Sigmoid colon (tissue), 7 donors: ENCODE data around the gene KLHL30. TPM values are rescaled to one million over a fixed set of nuclear protein-coding genes. Genes with fewer than 3 reads are reported as not detected.

ENCODE experiments used
- DNase-seq: peaks from one replicate; pipeline ENCODE4 v3.0.0-alpha.2; 2019
- H3K27ac ChIP-seq, 4 donors: fragments of 200-600 bp; sonication (generic); one replicate each; pipeline ENCODE4 v1.5.1; 2016 to 2019; ENCODE audit warnings: mild to moderate bottlenecking in 1 of 4
- H3K27me3 ChIP-seq, 3 donors: fragments of 200-600 bp; sonication (generic); one replicate each; pipeline ENCODE4 v1.5.1; 2019; ENCODE audit warnings: mild to moderate bottlenecking in 1 of 3
- H3K36me3 ChIP-seq, 4 donors: fragments of 200-600 bp; sonication (generic); one replicate each; pipeline ENCODE4 v1.5.1; 2016 to 2019
- H3K4me1 ChIP-seq, 4 donors: fragments of 200-600 bp; sonication (generic); one replicate each; pipeline ENCODE4 v1.5.1; 2017 to 2019
- H3K4me3 ChIP-seq, 4 donors: fragments of 200-600 bp; sonication (generic); one replicate each; pipeline ENCODE4 v1.5.1; 2017 to 2019; ENCODE audit warnings: mild to moderate bottlenecking in 2 of 4, moderate library complexity in 1 of 4
- H3K9me3 ChIP-seq, 4 donors: fragments of 200-600 bp in 3 of 4; sonication (generic) in 3 of 4; one replicate each; pipeline versions ENCODE4 v1.5.1 to v1.6.1; 2013 to 2019
- CTCF ChIP-seq, 4 experiments: fragments of 450-650 bp in 3 of 4; fragments of 200-600 bp in 1 of 4; IDR thresholded peaks; one replicate each; pipeline ENCODE4 v1.5.1; 2016 to 2019; ENCODE audit warnings: antibody characterized with exemption in 4 of 4, mild to moderate bottlenecking in 3 of 4, moderate library complexity in 2 of 4
- EP300 ChIP-seq, 4 donors: sonication (generic); formaldehyde crosslinking; IDR thresholded peaks; one replicate each; pipeline ENCODE4 v1.6.1; 2017; ENCODE audit warnings: antibody characterized with exemption in 4 of 4
- POLR2A ChIP-seq, 2 donors: fragments of 450-650 bp; IDR thresholded peaks; one replicate each; pipeline ENCODE4 v1.6.1; 2016; ENCODE audit warnings: antibody characterized with exemption in 2 of 2, mild to moderate bottlenecking in 2 of 2, moderate library complexity in 2 of 2
- POLR2AphosphoS5 ChIP-seq, 4 donors: sonication (generic); formaldehyde crosslinking; IDR thresholded peaks; one replicate each; pipeline ENCODE4 v1.6.1; 2017; ENCODE audit warnings: antibody characterized with exemption in 4 of 4
- WGBS, 2 donors: extraction: QIAGEN DNeasy Blood & Tissue Kit; methylation state at CpG; one replicate each; pipeline ENCODE4 v1.1.7; 2013; 5-methylcytosine and 5-hydroxymethylcytosine counted together
- intact Hi-C: fragments of 100-400 bp; cut with DNase I; formaldehyde crosslinking; loops from one replicate; pipeline ENCODE4 v1.15.1; 2023
- polyA plus RNA-seq, 3 donors: library from polyadenylated mRNA; stranded (reverse); fragments of 200-250 nt; gene quantifications; one replicate each; pipeline ENCODE4 v1.2.3, GENCODE V29; 2013
- total RNA-seq, 4 donors: library from RNA; depleted of rRNA; stranded (reverse); fragments of >200 nt; gene quantifications; one replicate each; pipeline ENCODE4 v1.1.0, GENCODE V29; 2016
- donor health status: healthy with polysubstance abuse.
- donor health status: Bipolar disorder and iron deficiency.
- donor health status: healthy.

KLHL30 gene
- total and polyA plus RNA-seq, 7 donors: 0.19 to 3.6 (median 0.71) TPM; not detected in 2

GRCh38 chr2:238190445-238190844 lies 52.0 kb downstream of the KLHL30 start:
- WGBS, 2 donors: 90 to 94% methylated on average over 2 of the region's 2 CpGs
- Histone ChIP-seq H3K36me3 (peaks cover 40 to 93% (median 58%) of the 10 kb centered on the region in 4 donors), H3K27me3 (no peaks in the 10 kb centered on the region)

More at GRCh38 chr2:238190445-238190844, 52.0 kb downstream of the KLHL30 start:
- Histone ChIP-seq H3K4me3 (no peak overlapping the region), H3K9me3 (no peaks in the 10 kb centered on the region), H3K27ac (no peak overlapping the region), H3K4me1 (no peaks in the 10 kb centered on the region)
- intact Hi-C loops: no loop called here
- no peak for DNase-seq
- TF ChIP-seq POLR2A (IDR thresholded peaks at IDR 0.05) (no peak), POLR2AphosphoS5 (IDR thresholded peaks at IDR 0.05) (no peak), CTCF (IDR thresholded peaks at IDR 0.05) (no peak), EP300 (IDR thresholded peaks at IDR 0.05) (no peak)

Other genes starting within 250 kb of the KLHL30 start
- 10 to 100 TPM; 50.7 to 81.5 (median 66.4) TPM for gene UBE2F, start 171.7 kb upstream of the KLHL30 start, total RNA-seq
- 100 to 1,000 TPM in 1 of 3 donors, 10 to 100 TPM in 2; 51.9 to 115 (median 73.3) TPM for gene UBE2F, start 171.7 kb upstream of the KLHL30 start, polyA plus RNA-seq
- 10 to 100 TPM; 10.3 to 14.4 (median 11.7) TPM for gene SCLY, start 77.7 kb upstream of the KLHL30 start, total RNA-seq
- 10 to 100 TPM in 2 of 3 donors, 1 to 10 TPM in 1; 5.4 to 19.5 (median 10.4) TPM for gene SCLY, start 77.7 kb upstream of the KLHL30 start, polyA plus RNA-seq
- gene ESPNL, start 38.3 kb upstream of the KLHL30 start, total RNA-seq: 1 to 10 TPM in 1 of 4 donors, under 1 TPM in 2, not detected in 1; 0.36 to 2.0 (median 0.49) TPM
- under 1 TPM in 1 of 3 donors, not detected in 2; 0.67 TPM for gene ESPNL, start 38.3 kb upstream of the KLHL30 start, polyA plus RNA-seq
- under 1 TPM in 2 of 4 donors, not detected in 2; 0.49 to 0.71 TPM for gene ERFE, start 20.3 kb downstream of the KLHL30 start, total RNA-seq
- under 1 TPM in 1 of 3 donors, not detected in 2; 0.42 TPM for gene ERFE, start 20.3 kb downstream of the KLHL30 start, polyA plus RNA-seq
- gene ILKAP, start 65.0 kb downstream of the KLHL30 start, total RNA-seq: 10 to 100 TPM; 32.2 to 57.3 (median 45.3) TPM
- gene ILKAP, start 65.0 kb downstream of the KLHL30 start, polyA plus RNA-seq: 10 to 100 TPM; 26.4 to 40.6 (median 28.0) TPM
- 10 to 100 TPM; 13.2 to 27.3 (median 18.1) TPM for gene HES6, start 101.4 kb downstream of the KLHL30 start, total RNA-seq
- 10 to 100 TPM; 40.7 to 59.2 (median 52.3) TPM for gene HES6, start 101.4 kb downstream of the KLHL30 start, polyA plus RNA-seq
- gene PER2, start 149.9 kb downstream of the KLHL30 start, total RNA-seq: 10 to 100 TPM in 1 of 4 donors, 1 to 10 TPM in 3; 7.7 to 11.8 (median 9.2) TPM
- 1 to 10 TPM; 3.7 to 7.1 (median 4.2) TPM for gene PER2, start 149.9 kb downstream of the KLHL30 start, polyA plus RNA-seq
- 10 to 100 TPM; 17.5 to 20.8 (median 18.2) TPM for gene TRAF3IP1, start 181.8 kb downstream of the KLHL30 start, total RNA-seq
- 10 to 100 TPM in 1 of 3 donors, 1 to 10 TPM in 2; 6.9 to 13.2 (median 7.2) TPM for gene TRAF3IP1, start 181.8 kb downstream of the KLHL30 start, polyA plus RNA-seq